ENCODE results near the gene SERPINB6.

DNA sequence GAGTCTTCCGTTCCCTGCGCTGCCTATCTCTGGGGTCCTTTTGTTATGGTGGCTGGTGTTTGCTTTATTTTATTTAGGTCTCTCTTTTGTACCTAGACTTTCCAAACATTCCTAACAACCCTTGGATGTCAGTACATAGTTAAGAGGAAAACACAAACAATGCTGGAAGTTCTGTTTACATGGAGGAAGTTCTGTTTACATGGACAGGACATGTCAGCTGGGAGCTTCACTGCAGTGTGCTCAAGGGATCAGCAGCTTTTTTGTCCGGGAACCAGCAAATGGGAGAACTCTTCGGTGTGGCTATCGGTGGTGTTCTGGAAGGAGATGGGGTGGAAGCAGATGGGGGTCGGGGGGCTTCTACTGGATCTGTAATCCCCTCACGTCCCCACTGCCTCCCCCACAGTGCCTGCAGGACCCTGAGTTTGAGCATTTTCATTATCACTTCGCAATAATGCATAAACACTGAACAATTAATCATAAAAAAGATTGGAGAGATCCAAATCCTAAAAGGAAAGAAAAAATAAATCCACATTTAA, 2.7 kb downstream of the SERPINB6 start:
- TF ChIP-seq, protein P1, sequence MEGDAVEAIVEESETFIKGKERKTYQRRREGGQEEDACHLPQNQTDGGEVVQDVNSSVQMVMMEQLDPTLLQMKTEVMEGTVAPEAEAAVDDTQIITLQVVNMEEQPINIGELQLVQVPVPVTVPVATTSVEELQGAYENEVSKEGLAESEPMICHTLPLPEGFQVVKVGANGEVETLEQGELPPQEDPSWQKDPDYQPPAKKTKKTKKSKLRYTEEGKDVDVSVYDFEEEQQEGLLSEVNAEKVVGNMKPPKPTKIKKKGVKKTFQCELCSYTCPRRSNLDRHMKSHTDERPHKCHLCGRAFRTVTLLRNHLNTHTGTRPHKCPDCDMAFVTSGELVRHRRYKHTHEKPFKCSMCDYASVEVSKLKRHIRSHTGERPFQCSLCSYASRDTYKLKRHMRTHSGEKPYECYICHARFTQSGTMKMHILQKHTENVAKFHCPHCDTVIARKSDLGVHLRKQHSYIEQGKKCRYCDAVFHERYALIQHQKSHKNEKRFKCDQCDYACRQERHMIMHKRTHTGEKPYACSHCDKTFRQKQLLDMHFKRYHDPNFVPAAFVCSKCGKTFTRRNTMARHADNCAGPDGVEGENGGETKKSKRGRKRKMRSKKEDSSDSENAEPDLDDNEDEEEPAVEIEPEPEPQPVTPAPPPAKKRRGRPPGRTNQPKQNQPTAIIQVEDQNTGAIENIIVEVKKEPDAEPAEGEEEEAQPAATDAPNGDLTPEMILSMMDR (optimal IDR thresholded peaks at IDR 0.05 in 1 of 3, IDR thresholded peaks at IDR 0.05 in 1 of 3, conservative IDR thresholded peaks at IDR 0.05 in 1 of 3; ENCODE audit: extremely low read depth in 1 of 3, insufficient read depth in 2 of 3, low read length in 3 of 3) = no peak
- no peak for TF ChIP-seq EZH2 (IDR thresholded peaks at IDR 0.05; ENCODE audit: low read length)
